SJSA1 (cell line): Measurements from ENCODE around the gene ADARB2. TPM values are rescaled to one million over a fixed set of nuclear protein-coding genes. Genes with fewer than 3 reads are reported as not detected.
"Not testable (repeated sequence)": the region's sequence is repeated elsewhere in the genome, so short reads cannot be mapped to it uniquely, and the experiment has no call there.

ENCODE experiments used
- DNase-seq, 2 experiments: peaks; one replicate each; pipeline ENCODE4 v3.0.0-alpha.2; 2015 to 2020; ENCODE audit warnings: low spot score in 2 of 2, low read depth in 1 of 2
- H3K27ac ChIP-seq: fragments of 250-450 bp; sonication (Bioruptor Pico); 2 replicates; pipeline ENCODE4 v1.5.1; 2020; ENCODE audit warnings: mild to moderate bottlenecking, moderate library complexity
- H3K27me3 ChIP-seq: fragments of 250-450 bp; sonication (Bioruptor Pico); replicated peaks from 2 replicates; pipeline ENCODE4 v1.5.1; 2020; ENCODE audit warnings: mild to moderate bottlenecking, moderate library complexity
- H3K36me3 ChIP-seq: fragments of 250-450 bp; sonication (Bioruptor Pico); 2 replicates; pipeline ENCODE4 v1.5.1; 2020; ENCODE audit warnings: mild to moderate bottlenecking
- H3K4me1 ChIP-seq: fragments of 250-450 bp; sonication (Bioruptor Pico); replicated peaks from 2 replicates; pipeline ENCODE4 v1.6.1; 2021; ENCODE audit warnings: mild to moderate bottlenecking
- H3K4me3 ChIP-seq: fragments of 250-450 bp; sonication (Bioruptor Pico); 2 replicates; pipeline ENCODE4 v1.5.1; 2020; ENCODE audit warnings: mild to moderate bottlenecking
- H3K9me3 ChIP-seq: fragments of 250-450 bp; sonication (Bioruptor Pico); replicated peaks from 2 replicates; pipeline ENCODE4 v1.5.1; 2020; ENCODE audit warnings: mild to moderate bottlenecking
- total RNA-seq: library from RNA; depleted of rRNA; stranded (reverse); fragments of >200 nt; shearing (Covaris generic); gene quantifications from 2 replicates; pipeline ENCODE4 v1.2.3, GENCODE V29; 2014

Gene ADARB2
- total RNA-seq, 1 experiment from 2014 or later: not detected

DNA sequence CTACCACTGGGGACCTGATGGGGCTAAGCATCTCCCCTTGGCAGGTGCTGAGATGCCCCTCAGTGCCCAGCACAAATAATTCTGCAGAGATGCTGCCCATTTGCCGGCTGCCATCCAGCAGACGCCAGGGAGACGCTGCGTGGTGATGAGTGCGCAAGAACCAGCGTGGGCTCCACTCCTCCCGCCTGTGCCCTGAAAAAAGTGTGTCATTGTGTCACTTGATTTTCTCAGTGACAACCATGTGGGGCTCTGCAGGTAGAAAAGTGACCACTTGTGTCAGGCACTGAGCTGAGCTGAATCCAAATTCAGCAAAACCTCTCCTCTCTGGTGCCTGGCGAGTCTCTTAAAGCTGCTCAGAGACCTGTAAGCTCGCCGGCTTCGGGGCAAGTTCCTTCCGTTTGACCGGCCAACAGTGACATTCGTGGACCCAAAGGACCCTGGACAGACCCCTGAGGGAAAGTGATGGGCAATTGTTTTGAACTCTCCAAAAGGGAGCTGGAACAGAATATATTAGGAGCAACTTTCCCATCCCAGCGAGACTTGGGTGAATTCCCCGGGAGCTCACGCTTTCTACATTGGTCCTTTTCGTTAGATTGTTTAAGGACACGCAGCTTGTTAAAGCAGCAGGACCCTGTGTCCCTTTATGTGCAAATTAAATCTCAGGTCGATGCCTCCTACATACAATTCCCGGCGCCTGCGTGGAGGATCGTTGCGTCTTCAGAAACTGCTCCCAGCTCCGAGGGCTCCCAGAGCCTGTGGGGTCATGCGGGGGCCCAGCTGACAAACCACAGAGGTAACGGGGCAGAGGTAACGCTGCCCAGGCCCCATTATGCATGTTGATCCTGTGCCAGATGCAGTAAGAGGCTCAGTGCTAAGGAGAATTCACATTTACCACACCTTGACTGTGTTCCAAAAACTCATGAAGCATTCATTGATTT, 332.7 kb downstream of the ADARB2 start:
- no peaks in the 10 kb centered on the region for H3K9me3 ChIP-seq
- no peak overlapping the region for H3K4me3 ChIP-seq
- H3K4me1 ChIP-seq: no peaks in the 10 kb centered on the region
- H3K27me3 ChIP-seq: peaks cover 4% of the 10 kb centered on the region; the same call in 1 of the 2 replicates
- DNase-seq: peak in 1 of 2 experiments; percentile 32
- H3K36me3 ChIP-seq: no peaks in the 10 kb centered on the region
- H3K27ac ChIP-seq: no peak overlapping the region

DNA sequence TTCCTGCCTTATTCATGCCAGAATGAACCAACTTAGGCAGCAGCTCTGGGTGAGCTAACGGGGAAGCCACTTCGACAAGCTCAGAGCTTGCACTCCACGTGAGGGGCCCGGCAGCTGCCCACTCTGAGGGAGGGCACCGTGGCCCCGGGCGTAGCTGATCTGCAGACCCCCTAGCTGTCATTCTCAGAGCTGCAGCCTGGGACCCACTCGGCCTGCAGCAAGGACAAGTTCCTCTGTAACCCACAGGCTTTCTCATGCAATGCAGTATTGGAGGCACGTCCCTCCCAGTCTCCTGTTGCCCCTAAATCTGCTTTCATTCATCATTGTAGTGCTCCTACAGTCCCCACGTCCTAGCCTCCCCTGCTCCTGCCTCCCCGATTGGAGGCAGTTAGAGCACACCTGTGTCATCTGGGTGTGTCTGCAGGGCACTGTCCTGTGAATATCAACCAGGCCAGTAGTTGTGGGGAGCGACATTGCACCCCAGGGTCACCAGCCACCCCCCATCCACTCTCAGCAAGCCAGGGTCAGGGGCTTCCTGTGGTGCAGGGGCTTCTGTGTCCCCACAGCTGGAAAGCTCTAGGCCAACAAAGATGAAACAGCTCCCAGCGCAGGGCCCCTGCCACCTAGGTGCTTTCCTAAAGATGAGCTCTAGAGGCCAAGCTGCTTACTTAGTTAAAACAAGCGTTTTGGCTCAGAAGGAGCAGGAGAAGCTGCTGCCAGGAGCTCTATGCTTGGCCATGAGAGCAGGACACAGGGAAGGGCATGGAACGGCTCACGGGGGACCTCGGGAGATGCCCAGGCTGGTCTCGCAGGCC, 333.6 kb downstream of the ADARB2 start:
- no peaks in the 10 kb centered on the region for H3K36me3 ChIP-seq
- H3K27me3 ChIP-seq: peaks cover 4% of the 10 kb centered on the region; the same call in 1 of the 2 replicates
- H3K4me1 ChIP-seq: no peaks in the 10 kb centered on the region
- DNase-seq: peak in 1 of 2 experiments; percentile 36
- no peak overlapping the region for H3K4me3 ChIP-seq
- H3K27ac ChIP-seq: no peak overlapping the region
- H3K9me3 ChIP-seq: no peaks in the 10 kb centered on the region

DNA sequence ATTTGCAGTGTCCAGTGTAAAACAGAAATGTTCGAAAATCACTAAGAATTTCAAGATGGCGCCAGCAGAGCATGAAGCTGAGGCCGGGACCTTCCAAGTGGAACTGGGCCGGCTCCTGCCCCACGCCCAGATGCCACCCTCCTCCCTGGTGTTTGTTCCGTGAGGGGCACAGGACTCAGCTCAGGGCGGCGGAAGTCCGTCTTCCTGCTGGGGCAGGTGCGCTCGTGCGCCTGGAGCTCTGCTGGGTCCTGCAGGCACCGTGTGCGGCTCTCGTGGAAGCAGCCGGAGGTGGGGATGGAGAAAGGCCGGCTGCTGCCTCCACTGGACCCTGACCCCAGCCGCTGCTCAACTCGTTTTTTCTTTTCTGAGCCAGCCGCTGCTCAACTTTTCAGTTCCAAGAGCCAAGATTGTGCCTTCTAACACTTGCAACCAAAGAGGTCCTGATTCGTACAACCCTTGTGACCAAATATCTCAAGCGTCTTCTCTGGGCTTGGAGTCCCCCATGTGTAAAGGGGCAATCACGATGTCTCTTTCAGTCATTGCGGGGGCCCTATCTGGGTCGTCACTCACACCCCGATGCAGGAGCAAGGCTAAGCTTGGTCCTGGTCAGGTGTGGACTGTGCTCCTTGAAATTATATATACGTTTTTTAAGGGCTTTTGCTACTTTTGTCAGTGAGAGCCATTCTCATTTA, 334.4 kb downstream of the ADARB2 start:
- Histone ChIP-seq H3K4me1 (no peaks in the 10 kb centered on the region), H3K27me3 (peaks cover 4% of the 10 kb centered on the region; the same call in 1 of the 2 replicates), H3K9me3 (no peaks in the 10 kb centered on the region), H3K27ac (no peak overlapping the region), H3K4me3 (no peak overlapping the region), H3K36me3 (no peaks in the 10 kb centered on the region)
- DNase-seq: peak in 1 of 2 experiments; percentile 33

DNA sequence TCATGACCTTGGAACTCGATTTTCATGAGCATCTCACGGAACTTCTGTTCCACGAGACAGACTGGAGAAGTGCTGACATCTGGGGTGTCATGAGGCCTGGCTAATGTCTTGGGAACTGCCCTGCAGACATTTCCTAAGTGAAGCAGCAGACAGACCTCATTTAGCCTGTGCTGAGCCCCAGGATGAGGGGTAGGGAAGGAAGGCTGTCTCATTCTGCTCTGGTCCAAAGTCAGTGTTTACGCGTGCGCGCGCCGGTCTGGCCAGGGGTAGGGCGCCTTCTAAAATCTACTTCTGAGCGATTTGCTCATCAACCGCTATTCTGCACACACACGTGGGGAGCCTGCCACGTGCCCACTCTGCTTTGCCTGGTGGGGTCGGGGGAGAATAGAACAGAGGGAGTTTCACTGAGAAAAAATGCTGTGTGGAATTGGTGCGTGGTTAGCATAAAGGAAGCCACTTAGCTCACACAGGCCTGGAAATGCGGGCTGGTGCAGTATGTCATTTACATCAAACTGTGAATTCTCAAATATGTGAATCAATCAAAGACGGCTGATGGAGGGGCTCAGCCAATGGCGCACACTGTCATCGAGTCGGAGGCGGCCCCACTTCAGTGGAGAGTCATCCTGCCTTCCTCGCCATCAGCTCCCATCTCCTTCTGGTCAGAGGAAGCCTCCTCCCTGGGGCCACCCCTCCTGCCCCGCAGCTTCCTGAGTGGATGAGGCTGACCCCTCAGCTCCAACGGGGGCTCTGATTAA, 335.1 kb downstream of the ADARB2 start:
- Histone ChIP-seq H3K36me3 (no peaks in the 10 kb centered on the region), H3K27ac (no peak overlapping the region), H3K9me3 (no peaks in the 10 kb centered on the region), H3K4me1 (no peaks in the 10 kb centered on the region), H3K27me3 (peaks cover 4% of the 10 kb centered on the region; the same call in 1 of the 2 replicates), H3K4me3 (no peak overlapping the region)
- DNase-seq: peak in 1 of 2 experiments; percentile 31

DNA sequence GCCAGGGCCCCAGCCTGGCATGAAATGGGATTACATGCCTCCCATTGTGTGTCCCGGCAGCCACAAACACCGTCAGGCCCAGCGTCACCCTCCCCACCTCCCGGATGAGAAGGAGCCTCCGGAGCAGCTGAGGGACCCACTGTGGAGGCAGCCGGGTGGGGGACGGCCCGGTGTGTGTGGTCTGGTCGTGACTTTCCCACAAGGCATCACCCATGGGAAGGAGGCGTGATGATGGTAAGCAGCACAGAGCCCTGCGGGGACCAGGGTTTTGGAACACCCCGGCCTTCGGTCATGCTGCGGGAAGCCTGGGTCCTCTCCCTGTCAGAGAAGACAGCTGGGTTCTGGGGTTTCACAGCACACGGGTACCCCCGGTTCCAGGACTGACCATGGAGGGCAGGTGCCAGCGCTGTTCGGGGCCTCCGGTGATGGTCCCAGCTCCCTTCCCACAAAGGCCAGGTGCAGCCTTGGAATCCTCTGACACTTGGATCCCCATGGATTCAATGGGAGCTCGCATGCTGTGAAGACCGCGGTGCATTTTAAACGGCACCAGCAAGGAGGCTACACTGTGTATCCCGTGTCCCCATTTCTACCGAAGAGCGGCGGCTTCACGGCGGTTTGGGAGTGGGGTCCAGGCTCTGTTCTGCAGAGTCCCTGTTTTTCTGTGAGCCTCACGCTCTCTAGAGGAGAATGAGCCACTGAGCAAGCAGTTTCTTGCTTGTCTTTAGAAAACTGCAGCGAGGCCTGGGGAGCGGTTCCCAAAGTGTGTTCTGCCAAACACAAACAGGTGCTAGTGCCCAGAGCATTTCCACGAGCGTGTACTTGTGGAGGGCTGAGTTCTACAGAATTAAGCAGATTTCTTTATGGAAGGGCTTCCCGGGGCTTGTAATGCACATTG, 336.0 kb downstream of the ADARB2 start:
- Histone ChIP-seq H3K4me1 (no peaks in the 10 kb centered on the region), H3K27me3 (peaks cover 4% of the 10 kb centered on the region; the same call in 1 of the 2 replicates), H3K27ac (no peak overlapping the region), H3K4me3 (no peak overlapping the region), H3K9me3 (no peaks in the 10 kb centered on the region), H3K36me3 (no peaks in the 10 kb centered on the region)
- peak in 1 of 2 experiments; percentile 38 for DNase-seq

DNA sequence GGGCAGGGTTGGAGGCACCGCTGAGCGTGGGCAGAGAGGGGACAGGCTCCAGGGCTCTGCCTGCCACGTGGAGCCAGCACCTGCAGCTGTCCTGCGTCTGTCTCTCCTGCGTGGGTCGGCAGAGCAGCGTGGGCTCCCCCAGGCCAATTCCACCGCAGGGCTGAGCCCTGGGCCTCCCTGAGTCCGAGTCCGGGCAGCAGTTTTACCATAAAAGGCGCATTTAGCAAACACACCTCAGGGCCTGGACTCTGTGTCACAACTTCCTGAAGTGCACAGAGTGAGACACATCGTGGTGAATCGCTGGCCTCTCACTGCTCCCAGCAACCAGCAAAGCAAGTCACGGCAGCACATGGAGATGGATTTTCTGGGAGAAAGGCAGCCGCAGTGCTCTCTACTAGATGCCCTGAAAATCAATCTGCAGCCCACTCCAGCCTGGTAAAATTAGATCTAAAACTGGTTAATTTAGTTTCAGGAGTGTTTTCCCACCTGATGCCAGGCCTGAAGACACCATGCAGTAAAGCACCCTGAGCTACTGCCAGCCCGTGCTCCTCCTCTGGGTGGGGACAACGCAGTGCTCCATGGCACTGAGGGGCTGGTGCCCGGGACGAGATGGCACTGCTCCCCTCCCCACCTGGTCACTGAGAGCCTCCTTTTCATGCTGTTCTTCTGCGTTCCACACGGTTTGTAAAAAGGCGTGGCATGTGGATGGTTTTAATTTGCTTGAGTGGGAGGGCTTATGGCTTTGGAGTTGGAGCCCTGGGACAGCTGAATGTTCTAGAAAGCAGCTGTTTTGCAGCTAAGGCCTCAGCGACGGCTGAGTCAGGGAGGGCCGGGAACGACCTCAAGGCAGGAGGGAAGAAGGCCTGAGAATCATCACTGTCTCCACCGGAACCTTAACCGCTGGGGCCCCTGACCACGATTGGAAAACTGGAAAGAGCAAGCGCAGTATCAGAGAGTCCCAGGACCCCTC, 336.9 kb downstream of the ADARB2 start:
- Histone ChIP-seq H3K36me3 (no peaks in the 10 kb centered on the region), H3K9me3 (no peaks in the 10 kb centered on the region), H3K4me3 (no peak overlapping the region), H3K4me1 (no peaks in the 10 kb centered on the region), H3K27me3 (no peaks in the 10 kb centered on the region; the same call in 1 of the 2 replicates), H3K27ac (no peak overlapping the region)
- DNase-seq: peak in 1 of 2 experiments; percentile 31

DNA sequence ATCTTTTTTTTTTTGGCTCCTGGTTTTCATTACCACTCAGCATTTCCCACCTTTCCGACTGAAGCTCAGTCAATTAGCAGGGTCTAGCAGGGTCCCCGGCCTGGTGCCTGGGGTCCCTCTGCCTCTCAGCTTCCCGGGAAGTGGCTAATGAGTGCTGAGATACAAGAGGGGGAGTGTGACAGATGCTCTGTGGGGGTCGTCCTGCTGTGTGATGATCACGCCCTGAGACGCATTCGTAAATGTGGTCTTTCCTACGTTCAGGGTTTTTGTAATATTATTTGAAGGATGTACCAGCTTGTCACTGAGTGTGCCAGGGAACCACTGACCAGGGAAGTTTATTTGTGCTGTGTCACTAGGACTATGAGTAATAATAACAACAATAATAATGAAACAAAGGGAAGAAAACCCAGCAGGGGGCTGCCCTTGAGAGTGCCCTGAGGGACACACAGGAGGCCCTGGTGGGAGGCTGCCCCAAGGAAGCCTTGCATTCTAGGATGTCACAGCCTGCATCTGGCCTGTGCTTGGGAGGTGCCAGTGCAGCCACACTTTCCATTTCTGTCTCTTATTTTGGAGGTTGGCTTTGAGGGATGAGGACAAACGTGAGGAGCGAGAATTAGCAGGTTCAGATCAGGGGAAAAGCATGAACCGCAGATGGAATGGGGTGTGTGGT, 337.8 kb downstream of the ADARB2 start:
- H3K9me3 ChIP-seq: no peaks in the 10 kb centered on the region
- no peak overlapping the region for H3K27ac ChIP-seq
- no peak overlapping the region for H3K4me3 ChIP-seq
- no peaks in the 10 kb centered on the region for H3K27me3 ChIP-seq
- H3K4me1 ChIP-seq: no peaks in the 10 kb centered on the region
- DNase-seq: peak in 1 of 2 experiments; percentile 37
- no peaks in the 10 kb centered on the region for H3K36me3 ChIP-seq

DNA sequence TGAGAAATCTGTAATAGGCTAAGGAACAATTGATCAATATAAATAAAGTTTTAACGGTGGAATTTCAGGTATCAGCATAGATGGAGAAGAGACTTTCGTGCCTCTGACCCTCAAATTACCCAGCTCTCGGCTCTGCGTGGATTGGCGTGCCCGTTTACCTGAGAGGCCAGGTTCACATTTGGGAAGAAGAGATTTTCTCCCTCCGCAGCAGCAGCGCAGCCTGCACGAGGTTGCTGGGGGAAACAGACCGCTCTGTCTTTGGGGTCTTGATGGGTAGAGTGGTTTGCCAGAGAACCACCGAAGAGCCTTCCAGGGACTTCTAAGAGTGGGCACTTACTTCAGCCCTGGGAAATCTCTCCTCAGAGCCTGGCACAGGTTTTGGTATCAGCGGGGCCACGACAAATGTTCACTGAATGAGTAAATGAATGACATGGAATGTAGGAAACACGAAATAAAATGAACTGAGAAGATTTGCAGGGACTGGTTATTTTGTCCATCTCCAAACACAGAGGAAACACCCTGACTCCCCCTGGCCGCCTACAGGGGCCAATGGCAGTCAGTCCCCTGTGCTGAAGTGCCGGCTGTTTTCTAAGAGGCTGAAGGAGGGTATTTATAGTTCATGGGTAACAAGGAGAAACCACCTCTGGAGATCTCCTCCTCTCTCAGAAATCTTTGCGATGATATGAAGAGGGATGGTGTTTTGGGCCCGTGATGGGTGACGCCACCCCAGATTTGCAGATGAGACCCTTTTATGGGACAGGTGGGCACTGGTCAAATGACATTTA, 338.5 kb downstream of the ADARB2 start:
- Histone ChIP-seq H3K9me3 (no peaks in the 10 kb centered on the region), H3K4me3 (no peak overlapping the region), H3K4me1 (no peaks in the 10 kb centered on the region), H3K27me3 (no peaks in the 10 kb centered on the region), H3K27ac (no peak overlapping the region), H3K36me3 (no peaks in the 10 kb centered on the region)
- peak in 1 of 2 experiments; percentile 17 for DNase-seq

DNA sequence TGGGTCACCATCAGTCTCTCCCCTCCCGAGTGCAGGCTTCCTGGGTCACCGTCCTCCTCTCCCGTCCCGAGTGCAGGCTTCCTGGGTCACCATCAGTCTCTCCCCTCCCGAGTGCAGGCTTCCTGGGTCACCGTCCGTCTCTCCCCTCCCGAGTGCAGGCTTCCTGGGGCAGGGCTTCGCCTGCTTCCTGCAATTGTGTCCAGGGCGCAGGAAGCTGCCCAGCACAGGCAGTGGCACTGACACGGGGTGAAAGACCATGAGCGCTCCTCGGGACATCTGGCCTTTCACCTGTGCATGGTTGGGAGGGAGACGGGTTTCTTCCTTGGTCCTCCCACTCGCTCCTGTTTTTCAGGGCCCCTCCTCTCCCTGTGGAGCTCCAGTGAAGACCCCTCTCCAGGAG, 339.2 kb downstream of the ADARB2 start:
- not testable (repeated sequence) for H3K27me3 ChIP-seq, H3K27ac ChIP-seq, H3K4me1 ChIP-seq, H3K9me3 ChIP-seq, H3K36me3 ChIP-seq, H3K4me3 ChIP-seq
- DNase-seq: peak in 1 of 2 experiments; percentile 36

DNA sequence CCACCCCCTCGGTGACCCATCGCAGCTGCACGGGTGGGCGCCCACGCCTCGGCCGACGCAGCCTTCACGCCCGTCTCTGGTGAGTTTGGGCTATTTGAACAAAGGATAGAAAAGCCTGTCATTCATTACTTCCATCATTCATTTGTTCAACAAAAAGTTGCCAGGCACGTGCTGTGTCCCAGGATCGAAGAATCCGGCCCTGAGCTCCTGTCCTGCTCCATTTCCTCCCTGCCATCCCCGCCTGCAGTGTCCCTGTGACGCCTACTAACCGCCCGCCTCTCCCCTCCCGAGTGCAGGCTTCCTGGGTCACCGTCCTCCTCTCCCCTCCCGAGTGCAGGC, 341.1 kb downstream of the ADARB2 start:
- H3K9me3 ChIP-seq: no peaks in the 10 kb centered on the region
- DNase-seq: peak in 1 of 2 experiments; percentile 31
- no peaks in the 10 kb centered on the region for H3K27me3 ChIP-seq
- no peak overlapping the region for H3K4me3 ChIP-seq
- H3K4me1 ChIP-seq: no peaks in the 10 kb centered on the region
- no peaks in the 10 kb centered on the region for H3K36me3 ChIP-seq
- H3K27ac ChIP-seq: no peak overlapping the region
